HG03135 (cell line): ENCODE results near the gene EPAS1.

Source experiments
- ATAC-seq: cut with Tn5 transposase; IDR thresholded peaks from one replicate; pipeline ENCODE4 v1.9.1; 2021; ENCODE audit warnings: mild to moderate bottlenecking, moderate library complexity; ENCODE audit not compliant: unreplicated experiment

The EPAS1 gene

DNA sequence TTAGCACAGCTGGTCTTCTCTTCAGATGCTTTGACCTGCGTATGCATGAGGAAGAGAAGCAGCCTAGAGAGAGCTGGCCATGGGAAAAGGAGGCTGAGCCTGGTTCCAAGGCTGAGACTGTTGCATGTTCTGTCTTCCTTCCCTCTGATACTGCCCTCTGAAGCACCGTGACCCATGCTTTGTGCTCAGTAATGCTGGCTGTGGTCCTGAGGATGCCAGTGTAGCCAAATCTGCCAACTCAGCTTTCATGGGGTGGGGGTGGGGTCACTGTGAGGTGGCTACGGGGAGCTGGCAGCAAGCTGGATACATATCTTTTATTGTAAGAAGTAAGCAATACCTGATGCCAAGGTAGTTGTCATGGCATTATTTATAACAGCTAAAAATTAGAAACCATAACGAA is 41.5 kb downstream of the EPAS1 start:
- no peak for ATAC-seq

DNA sequence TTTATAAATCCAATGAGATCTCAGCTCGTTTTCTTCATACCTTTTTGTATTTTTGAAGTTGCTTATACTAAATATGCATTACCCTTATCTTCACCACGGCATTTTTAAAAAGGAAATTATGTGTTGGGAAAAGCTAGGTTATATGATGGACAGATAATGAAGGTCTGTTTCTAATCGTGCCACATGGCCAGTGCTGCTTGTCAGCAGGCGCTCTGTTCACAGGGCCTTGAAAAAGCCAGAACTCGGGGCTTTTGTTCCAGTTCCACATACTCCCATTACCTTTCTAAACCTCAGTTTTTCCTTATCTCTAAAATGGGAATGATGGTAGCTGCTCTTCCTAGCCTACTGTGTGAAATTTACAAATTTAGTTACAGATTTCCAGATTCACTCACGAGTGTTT is 42.0 kb downstream of the EPAS1 start:
- no peak for ATAC-seq

DNA sequence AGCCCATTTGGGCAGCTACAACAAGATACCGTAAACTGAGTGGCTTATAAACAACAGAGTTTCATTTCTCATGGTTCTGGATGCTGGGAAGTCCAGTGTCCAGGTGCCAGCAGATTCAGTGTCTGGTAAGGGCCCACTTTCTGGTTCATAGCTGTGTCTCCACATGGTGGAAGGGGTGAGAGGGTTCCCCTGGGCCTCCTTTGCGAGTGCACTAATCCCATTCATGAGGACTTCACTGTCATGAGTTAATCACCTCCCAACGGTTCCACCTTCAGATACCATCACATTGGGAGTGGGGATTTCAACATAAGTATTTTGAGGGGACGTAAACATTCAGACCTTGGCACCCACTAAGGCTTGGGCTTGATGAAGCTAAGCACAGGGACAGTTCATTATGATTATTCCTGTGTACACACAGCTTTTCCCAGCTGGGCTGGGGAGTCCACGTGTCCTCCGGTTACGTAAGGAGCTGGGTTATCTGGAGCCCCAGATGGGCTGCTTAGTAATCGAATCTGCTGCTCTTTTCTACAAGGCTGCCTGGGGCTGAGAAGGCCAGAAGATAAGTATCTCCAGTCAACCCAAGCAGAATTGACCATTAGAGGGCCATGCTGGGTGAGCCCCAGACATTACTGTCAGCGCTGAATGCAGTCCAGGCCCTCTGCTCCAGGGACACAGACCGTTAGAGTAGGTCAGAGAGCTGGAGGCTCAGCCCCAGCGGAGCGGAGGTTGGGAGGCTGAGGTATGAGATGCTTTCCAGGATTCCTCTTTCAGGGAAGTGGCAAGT is 42.7 kb downstream of the EPAS1 start:
- no peak for ATAC-seq

DNA sequence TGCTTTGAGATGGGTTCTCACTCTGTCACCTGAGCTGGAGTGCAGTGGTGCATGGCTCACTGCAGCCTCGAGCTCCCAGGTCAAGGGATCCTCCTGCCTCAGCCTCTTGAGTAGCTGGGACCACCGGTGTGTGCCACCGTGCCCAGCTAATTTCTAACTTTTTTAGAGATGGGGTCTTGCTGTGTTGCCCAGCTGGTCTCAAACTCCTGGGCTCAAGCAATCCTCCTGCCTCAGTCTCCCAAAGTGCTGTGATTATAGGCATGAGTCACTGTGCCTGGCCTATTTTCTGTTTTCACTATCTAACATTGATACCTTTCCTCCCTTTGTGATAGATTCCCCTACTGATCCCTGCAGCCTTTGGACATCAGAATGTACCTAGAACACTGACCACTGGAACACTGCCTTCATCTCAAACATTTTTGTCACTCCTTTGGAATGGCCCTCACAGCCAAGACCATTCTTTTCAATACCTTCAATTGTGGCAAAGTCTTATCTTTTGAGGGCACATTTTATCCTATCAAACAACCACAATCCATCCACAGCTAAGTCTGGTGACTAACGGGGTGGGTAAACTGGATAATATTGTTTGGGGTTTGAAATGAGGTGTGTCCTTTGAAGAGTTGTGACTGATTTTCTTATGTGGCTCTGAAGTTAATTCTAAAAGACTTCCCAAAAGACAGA is 43.7 kb downstream of the EPAS1 start:
- ATAC-seq: no peak

DNA sequence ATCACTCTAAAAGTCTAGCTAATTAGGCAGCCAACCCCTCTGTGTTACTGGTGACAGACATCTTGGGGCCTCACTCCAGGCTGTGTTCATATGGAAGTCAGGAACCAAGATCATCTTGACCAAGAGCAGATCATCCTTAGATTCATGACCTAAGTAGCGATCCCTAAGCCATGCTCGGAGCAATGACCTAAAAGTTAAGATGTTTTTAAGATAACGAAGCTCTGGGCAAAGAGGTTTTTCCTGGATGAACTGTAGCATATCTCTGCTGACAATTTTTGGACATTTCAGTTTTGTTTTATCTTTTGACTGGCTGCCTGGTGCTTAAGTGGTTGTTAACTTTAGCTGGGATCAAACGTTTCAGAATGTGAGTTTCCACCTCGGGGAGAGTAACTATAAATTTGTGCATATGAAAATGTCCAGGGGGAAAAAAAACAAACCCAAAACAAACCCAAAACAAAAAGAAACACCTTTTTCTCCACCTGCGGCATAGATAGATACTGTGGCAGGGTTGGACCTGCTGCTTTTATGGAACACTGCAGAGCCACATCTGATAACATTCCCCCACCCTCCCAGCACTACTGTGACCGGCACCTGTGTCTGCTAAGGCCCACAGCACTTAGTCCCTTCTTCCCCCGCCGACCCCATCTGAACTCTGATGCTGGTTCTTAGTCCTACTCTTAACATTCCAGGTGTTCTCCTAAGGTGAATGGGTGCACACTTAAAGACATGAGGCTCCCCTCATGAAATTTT is 45.5 kb downstream of the EPAS1 start:
- ATAC-seq: no peak

DNA sequence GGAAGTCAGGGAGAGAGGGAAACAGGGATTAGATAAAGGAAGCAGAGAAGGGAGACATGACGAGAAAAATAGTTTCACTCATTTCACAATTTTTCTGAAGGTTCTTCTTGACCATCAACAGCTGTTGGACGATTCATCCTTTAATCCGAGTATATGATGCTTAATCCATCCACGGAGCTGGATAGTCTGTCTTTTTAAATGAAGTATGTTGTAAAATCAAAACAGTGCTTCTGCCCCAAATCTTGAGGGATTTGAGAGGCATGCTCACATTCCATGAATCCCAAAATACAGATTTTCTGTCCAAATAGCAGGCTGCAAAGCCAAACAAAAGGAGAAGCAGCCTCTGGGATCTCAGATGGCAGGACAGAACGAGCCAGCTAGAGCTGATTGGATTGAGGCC is 47.5 kb downstream of the EPAS1 start:
- no peak for ATAC-seq

DNA sequence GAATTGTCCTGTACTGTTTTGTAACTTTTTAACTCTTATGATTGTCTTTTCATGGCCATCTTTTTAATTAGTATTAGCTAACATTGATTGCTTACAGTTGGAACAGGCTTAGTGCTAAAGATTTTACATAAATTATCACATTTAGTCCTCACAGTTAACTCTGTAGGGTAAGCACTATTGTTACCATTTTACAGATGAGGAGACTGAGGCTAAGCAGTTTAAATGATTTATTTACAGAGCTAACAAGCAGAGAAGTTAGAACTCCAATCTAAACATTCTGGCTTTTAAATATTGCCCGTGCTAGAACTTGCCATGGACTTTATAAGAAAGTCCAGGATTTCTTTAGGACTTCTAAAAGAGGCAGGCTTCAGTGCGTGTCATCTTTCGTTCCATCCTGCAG is 48.6 kb downstream of the EPAS1 start:
- ATAC-seq: no peak

DNA sequence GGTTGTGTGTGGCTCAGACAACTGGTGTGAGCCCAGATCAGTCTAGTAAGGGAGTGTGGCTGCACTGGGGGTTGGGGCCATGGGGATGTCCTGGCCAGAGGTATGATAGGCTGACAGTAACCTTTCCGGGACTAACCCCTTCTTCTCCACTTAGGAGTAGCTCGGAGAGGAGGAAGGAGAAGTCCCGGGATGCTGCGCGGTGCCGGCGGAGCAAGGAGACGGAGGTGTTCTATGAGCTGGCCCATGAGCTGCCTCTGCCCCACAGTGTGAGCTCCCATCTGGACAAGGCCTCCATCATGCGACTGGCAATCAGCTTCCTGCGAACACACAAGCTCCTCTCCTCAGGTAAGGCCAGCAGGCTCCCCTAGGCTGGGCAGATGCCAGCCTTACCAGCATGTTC is 49.5 kb downstream of the EPAS1 start:
- no peak for ATAC-seq

DNA sequence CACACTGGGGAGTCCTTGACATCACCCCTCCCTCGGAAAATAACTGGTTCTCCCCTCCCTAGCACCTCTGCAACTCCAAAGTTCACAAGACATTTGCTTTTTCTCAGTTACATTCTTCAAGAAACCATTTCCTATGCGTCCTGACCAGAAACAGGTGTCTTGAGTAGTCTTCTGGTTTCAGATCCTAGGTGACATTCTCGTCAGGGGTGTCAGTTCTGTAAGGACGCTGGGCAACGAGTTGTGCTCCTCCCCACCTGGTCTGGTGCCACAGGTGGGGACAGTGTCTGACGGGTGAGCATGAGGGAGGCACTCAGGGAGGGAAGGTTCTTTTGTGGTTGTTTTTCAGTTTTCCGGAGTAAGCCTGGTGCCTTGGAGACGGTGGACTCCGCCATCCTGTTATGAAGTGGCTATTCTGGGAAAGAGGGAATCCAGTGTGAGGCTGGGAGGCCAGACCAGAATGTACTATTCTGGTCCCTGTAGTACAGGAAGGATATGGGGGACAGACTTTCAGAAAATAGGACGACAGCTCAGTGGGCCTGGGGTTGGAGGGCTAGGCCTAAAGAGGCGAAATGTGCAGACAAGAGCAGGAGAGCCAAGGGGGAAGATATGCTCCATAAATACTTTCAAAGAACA is 50.6 kb downstream of the EPAS1 start:
- no peak for ATAC-seq

DNA sequence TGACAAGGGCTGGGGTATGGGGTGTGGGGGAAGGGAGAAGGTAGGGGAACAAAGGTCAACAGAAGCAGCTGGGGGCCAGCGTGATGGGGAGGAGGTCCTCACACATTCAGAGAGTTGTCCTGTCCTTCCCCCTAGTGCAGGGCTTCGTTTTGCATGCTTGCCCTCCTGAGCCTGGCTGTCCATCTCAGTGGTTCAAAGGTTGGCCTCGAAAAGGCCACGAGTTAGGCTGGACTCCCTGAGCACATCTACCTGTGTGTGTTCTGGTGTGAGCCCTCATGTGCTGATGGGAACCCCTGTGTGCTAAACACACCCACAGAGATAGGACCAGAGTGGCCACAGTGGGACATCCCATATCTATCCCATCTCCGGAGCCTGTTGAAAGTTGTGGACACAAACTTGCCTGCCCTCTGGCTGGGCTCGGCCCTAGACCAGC is 51.9 kb downstream of the EPAS1 start:
- no peak for ATAC-seq

DNA sequence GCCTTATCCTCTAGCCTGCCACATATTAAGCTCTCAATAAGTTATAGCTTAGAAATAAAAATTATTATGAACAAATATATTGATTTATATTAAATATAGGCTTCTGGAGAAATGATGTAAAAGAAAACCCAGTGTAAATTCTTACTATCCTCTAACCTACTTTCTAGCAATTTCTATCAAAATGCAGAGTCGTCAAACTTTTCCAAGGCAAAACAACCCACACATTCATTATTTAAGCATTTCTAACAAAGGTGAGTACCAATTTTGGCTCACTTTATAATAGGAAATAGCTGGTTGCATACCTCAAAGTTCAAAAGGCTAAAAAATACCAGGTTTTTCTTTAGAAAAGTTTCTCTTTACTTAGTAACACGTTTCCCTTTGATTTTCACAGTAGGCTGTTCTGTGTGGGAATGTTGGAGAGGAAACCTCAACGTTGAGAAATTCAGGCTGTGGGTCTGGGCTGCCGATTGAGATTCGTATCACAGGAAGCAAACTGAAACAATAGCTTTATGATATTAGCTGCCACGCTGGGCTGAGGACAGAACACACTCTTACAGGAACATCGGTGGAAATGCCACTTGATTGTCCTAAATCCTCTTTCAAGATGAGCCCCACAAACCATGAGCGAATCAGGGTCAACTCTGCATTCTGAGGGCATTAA is 53.0 kb downstream of the EPAS1 start:
- ATAC-seq: no peak

DNA sequence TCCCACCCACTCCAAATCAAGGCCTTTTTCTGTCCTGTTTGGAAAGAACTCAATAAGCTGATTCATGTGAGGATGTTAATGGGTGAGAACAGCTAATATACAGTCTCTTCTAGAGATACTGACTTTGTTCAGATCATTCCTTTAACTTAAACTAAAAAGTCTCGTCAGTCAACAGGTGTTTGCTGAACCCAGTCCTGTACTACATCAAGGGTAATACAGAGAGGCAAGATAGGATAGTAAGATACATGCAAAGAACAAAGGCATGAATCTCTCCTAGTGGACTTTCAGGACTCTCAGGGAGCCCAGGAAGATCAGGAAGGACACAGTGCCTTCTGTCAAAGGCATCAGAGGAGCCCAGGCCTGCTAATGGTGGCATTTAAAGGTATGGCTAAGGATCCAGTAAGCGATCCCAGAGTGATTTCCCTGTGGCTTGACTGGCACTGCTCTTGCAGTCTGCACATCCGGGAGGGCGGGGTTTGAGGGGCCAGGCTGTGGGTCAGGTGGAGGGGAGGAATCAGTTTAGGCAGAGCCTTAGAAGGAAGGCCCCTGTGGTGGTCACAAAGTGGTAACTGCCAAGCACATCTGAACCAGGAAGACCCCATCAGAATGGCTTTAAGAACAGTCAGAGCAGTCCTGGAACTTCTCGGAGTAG is 54.0 kb downstream of the EPAS1 start:
- no peak for ATAC-seq

DNA sequence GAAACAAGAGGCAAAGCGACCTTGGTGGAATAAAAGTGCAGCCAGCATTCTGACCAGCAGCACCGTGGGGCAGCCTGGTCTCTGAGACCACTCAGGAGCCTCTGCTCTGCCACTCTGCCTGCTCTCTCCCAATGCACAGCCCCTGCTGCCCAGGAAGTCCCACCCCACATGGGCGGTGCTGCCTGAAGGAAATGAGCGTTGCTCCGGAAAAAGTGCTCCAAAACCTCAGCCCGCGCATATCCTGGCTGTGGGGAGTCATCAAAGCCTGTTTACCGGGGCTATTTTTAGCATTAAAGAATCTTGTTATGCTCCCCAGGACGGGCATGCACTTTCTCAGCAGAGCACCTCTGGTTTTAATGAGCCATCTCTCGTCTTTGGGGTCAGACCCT is 54.5 kb downstream of the EPAS1 start:
- ATAC-seq: no peak

DNA sequence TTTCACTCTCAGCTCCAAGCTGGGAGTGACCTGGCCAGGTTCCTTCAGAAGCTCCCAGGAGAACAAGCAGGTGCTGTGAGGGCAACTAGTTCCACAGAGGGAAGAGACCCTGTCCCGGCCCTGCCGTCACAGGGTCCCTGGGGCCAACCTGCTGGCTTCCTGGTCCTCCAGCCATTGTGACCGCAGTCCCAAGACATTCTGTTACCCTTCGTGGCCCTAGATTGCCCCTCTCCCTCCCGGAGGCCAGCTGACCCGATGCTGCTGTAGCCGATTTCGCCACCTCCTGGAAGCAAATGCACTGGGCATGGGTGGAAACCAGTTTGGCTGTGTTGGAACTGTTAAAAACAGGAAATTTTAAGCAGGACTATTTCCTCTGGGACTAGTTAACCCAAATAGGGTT is 55.4 kb downstream of the EPAS1 start:
- ATAC-seq: no peak

DNA sequence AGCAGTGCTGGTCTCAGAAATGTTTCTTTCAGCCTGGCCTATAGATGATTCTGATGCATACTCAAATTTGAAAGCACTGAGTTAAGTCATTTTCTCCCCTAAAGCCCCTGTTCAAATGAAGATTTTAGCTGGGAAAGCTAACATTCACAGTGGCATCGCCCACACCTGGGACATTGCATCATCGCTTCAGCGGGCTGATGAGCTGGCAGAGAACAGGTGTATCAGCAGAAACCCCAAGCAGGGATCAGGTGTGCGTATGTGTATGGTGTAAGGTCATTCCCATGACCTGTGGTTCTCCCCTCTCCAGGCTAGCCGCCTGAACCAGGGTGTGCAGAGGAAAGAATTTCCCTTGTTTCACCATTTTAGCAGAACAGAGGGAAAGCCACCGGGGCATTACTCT is 56.3 kb downstream of the EPAS1 start:
- no peak for ATAC-seq

DNA sequence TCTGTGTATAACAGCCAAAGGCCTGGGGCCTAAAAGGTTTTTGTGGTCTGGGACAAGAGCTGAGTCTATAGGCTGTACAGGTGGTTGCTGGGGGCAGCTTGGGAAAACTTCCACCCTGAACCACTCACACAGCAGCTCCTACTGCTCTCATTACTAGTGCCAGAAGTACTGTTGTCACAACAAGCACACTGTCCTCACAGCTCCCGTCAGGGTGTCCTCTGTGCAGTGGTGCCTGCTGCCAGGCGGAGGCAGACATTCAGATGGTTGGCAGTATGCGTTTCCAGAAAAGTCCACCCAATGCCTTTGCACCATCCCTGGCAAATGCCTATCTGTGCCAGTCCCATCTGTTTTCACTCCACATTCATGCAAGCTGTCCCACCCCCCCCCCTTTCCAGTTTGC is 58.5 kb downstream of the EPAS1 start:
- no peak for ATAC-seq

DNA sequence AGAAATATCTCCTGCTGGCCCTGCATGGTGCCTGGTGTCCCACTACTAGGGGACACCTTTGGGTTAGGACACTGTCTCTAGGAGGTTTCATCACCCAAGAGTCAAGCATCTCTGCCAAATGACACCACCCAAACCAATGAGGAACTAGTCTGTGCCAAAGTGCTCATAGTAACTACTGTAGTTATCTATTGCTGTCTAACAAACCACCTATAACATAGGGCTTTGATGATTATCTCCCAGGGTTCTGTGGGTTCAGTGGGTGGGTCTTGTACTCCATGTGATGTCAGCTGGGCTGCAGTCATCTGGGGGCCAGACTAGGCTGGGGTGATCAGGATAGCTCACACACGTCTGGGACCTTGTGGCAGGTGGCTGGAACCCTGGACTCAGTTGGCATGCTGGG is 59.8 kb downstream of the EPAS1 start:
- ATAC-seq: no peak

DNA sequence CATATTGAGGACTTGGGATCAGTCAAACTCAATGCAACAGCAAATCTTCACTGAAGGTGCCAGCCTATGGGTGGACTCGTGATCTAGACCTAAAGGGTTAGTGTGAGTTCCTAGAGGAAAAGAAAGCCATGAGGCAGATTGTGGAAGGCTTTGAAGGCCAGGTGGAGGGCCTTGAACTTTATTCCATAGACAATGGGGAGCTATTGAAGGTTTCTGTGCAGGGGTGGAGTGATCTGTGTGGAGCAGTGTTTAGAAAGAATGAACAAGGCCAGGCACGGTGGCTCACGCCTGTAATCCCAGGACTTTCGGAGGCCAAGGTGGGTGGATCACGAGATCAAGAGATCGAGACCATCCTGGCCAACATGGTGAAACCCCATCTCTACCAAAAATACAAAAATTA is 61.5 kb downstream of the EPAS1 start:
- no peak for ATAC-seq

DNA sequence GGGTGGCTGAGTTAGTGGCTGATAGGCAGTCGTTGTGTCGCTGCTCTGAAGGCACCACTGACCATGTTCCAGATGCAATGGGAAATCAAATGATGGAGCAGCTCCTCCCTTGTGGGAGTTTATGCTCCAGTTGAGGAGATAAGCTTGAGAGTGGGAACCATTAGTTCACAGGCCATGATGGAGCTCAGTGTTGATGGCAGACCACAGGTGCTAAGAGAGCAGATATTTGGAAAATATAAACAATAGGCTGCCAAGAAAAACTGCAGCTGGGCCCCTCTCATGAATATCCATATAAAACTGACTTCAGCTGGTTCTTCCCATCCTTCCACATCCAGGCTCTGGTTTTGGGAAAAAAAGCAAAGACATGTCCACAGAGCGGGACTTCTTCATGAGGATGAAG is 63.1 kb downstream of the EPAS1 start:
- ATAC-seq: no peak

DNA sequence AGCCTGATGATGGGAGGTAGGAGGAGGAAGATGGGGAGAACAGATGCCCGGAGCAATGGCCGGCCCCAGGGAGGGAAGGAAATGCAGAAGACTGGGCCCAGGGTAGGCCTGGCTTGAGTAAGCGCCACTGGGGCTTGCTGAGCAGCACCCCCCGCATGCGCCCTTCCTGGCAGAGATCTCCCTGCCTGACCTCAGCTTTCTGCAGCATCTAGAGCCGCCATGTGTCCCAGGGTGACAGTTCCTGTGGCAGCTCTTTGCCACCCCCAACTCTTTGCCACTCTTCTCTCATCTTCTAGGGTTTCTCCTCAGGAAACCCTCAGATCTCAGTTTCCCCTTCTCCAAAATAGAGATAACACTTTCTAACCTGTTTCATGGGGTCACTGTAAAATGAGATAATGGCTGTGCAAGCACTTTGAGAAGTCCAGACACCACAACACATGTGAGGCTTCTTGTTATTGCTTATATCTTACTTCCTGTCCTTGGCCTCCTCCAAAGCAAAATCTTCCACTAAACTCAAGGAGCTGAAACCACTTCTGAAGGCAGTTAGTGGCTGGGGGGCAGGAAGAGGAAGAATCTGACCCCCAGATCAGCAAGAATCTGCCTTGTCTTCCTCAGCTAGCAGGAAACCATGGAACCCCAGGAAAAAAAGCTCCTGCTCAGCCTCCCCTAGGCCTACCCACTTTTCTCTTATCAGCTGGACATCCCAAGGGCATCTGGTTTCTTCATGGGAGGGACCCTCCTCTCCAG is 64.9 kb downstream of the EPAS1 start:
- ATAC-seq: no peak
